ENCODE results near the gene DNAJC18. TPM values are rescaled to one million over a fixed set of nuclear protein-coding genes. Genes with fewer than 3 reads are reported as not detected.
"Not testable (repeated sequence)": the region's sequence is repeated elsewhere in the genome, so short reads cannot be mapped to it uniquely, and the experiment has no call there.

Gene DNAJC18
- total RNA-seq, 4 donors from 2014 or later, result 7.6 to 27.7 (median 14.5) TPM

DNA sequence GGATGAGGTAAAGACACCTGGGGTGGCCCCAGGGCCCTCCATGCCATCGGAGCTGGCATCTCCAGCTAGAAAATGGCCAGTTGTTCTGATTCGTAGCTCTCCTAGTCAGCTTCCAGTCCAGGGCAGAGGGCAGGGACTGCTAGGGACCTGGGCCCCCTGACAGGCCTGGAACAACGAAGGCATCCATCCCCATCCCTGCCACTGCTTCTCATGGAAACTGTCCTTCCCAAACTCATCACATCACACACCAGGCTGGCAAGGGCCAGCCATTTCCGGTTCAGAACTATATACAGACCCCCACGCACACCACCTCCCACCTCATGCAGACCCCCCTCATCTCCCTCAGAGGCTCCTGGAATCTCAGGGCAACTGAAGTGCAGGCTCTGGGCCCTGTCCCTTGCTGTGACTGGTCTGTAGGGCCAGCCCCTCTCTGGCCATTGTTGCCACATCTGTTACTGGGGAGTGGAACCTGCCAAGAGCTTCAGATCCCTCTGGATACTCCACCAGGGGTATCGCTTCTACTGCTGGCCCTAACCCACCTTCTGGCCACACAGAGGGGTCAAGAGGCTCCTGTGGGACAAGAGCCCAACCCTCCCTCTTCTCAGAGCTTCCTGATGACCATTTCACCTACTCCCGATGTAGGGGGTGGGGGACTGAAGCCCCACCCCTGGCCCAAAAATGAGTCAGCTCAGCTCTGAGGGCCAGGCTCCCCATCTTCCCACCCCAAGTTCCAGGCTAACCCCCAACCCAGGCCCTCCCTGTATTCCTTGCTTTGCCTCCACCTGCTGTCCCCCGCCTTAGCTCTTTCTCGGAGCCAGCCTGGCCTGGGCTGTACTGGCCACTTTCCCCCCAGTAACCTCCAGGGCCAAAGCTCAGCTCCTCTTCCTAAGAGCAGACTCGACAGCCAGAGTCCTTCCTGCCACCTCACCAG lies 48.4 kb downstream of the DNAJC18 start:
- peaks cover 0 to 66% (median 36%) of the 10 kb centered on the region in 3 donors for H3K4me1 ChIP-seq
- WGBS, 2 donors (ENCODE audit: low coverage in 1 of 2), result 69% methylated on average over 5 of the region's 10 CpGs; no CpG with 5 or more reads in 1 of the 2 donors

GRCh38 chr5:139389701-139390638 lies 49.4 kb downstream of the DNAJC18 start, which contains the start of gene MZB1:
TSS of gene MZB1 (minus strand) at chr5:139389913. CDS start at chr5:139389856, 57 bp downstream.
- no peak within 1 kb of the TSS for H3K4me3 ChIP-seq
- H3K27me3 ChIP-seq, result peaks cover 31% of the 10 kb centered on the region
- peaks cover 0 to 58% (median 27%) of the 10 kb centered on the region in 3 donors for H3K4me1 ChIP-seq
- TF ChIP-seq, protein P1, sequence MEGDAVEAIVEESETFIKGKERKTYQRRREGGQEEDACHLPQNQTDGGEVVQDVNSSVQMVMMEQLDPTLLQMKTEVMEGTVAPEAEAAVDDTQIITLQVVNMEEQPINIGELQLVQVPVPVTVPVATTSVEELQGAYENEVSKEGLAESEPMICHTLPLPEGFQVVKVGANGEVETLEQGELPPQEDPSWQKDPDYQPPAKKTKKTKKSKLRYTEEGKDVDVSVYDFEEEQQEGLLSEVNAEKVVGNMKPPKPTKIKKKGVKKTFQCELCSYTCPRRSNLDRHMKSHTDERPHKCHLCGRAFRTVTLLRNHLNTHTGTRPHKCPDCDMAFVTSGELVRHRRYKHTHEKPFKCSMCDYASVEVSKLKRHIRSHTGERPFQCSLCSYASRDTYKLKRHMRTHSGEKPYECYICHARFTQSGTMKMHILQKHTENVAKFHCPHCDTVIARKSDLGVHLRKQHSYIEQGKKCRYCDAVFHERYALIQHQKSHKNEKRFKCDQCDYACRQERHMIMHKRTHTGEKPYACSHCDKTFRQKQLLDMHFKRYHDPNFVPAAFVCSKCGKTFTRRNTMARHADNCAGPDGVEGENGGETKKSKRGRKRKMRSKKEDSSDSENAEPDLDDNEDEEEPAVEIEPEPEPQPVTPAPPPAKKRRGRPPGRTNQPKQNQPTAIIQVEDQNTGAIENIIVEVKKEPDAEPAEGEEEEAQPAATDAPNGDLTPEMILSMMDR (IDR thresholded peaks at IDR 0.05), result no peak
- no peak for TF ChIP-seq POLR2A (IDR thresholded peaks at IDR 0.05)
- no peak for TF ChIP-seq POLR2AphosphoS5 (IDR thresholded peaks at IDR 0.05)
- no peak for TF ChIP-seq EP300 (IDR thresholded peaks at IDR 0.05)
- ATAC-seq, result no peak
- H3K9me3 ChIP-seq, result no peaks in the 10 kb centered on the region
- WGBS, 2 donors (ENCODE audit: low coverage in 1 of 2), result 62 to 100% methylated on average over 1 to 6 of the region's 11 CpGs
- H3K27ac ChIP-seq, result peak within 1 kb of the TSS in 2 of 4 donors; percentile 6 to 55
- H3K36me3 ChIP-seq, result no peaks in the 10 kb centered on the region

More for the DNA sequence above, 48.4 kb downstream of the DNAJC18 start:
- H3K27ac ChIP-seq, result peak overlapping the region in 3 of 4 donors; percentile 43 to 55 (median 48)
- H3K27me3 ChIP-seq, result peaks cover 35% of the 10 kb centered on the region
- H3K9me3 ChIP-seq, result no peaks in the 10 kb centered on the region
- TF ChIP-seq POLR2AphosphoS5 (IDR thresholded peaks at IDR 0.05), result no peak
- TF ChIP-seq POLR2A (IDR thresholded peaks at IDR 0.05), result no peak
- TF ChIP-seq, protein P1 (IDR thresholded peaks at IDR 0.05), result no peak
- no peak for TF ChIP-seq EP300 (IDR thresholded peaks at IDR 0.05)
- H3K36me3 ChIP-seq, result no peaks in the 10 kb centered on the region
- no peak for ATAC-seq
- H3K4me3 ChIP-seq, result no peak overlapping the region

GRCh38 chr5:139388198-139388821 lies 51.0 kb downstream of the DNAJC18 start:
- H3K9me3 ChIP-seq, result no peaks in the 10 kb centered on the region
- TF ChIP-seq, protein P1 (IDR thresholded peaks at IDR 0.05), result no peak
- no peak for TF ChIP-seq EP300 (IDR thresholded peaks at IDR 0.05)
- TF ChIP-seq POLR2A (IDR thresholded peaks at IDR 0.05), result no peak
- no peak for TF ChIP-seq POLR2AphosphoS5 (IDR thresholded peaks at IDR 0.05)
- peaks cover 0 to 53% (median 30%) of the 10 kb centered on the region in 3 donors for H3K4me1 ChIP-seq
- no peak overlapping the region for H3K4me3 ChIP-seq
- WGBS, 2 donors (ENCODE audit: low coverage in 1 of 2), result 37% methylated on average over 2 of the region's 8 CpGs; no CpG with 5 or more reads in 1 of the 2 donors
- no peak for ATAC-seq
- H3K36me3 ChIP-seq, result no peaks in the 10 kb centered on the region
- H3K27ac ChIP-seq, result no peak overlapping the region
- H3K27me3 ChIP-seq, result peaks cover 14% of the 10 kb centered on the region

- no peak for ATAC-seq
- no CpG with 5 or more reads among the region's 10 CpGs for WGBS, 2 donors (ENCODE audit: low coverage in 1 of 2)
- Histone ChIP-seq H3K4me3 (no peak overlapping the region), H3K27ac (no peak overlapping the region), H3K4me1 (peaks cover 0 to 47% (median 28%) of the 10 kb centered on the region in 3 donors), H3K27me3 (peaks cover 8% of the 10 kb centered on the region), H3K9me3 (no peaks in the 10 kb centered on the region), H3K36me3 (no peaks in the 10 kb centered on the region)
- TF ChIP-seq POLR2A (IDR thresholded peaks at IDR 0.05), result no peak
- TF ChIP-seq, protein P1 (IDR thresholded peaks at IDR 0.05), result no peak
- TF ChIP-seq EP300 (IDR thresholded peaks at IDR 0.05), result no peak
- no peak for TF ChIP-seq POLR2AphosphoS5 (IDR thresholded peaks at IDR 0.05)
Observed at GRCh38 chr5:139387611-139388197, 51.6 kb downstream of the DNAJC18 start.

DNA sequence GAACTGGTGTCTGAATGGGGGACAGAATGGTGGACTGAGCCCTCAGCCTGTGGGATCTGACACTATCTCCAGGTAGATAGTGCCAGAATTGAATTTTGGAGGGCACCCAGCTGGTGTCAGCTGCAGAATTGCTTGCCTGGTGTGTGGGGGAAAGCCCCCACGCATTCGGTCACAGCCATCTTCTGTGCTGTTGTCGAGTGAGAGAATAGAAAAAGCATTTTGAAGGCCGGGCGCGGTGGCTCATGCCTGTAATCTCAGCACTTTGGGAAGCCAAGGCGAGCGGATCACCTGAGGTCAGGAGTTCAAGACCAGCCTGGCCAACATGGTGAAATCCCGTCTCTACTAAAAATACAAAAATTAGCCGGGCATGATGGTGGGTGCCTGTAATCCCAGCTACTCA lies 52.4 kb downstream of the DNAJC18 start:
- not testable (repeated sequence) for H3K9me3 ChIP-seq, ATAC-seq, H3K27ac ChIP-seq, H3K4me3 ChIP-seq, H3K36me3 ChIP-seq, H3K27me3 ChIP-seq
- peaks cover 0 to 40% (median 22%) of the 10 kb centered on the region in 3 donors for H3K4me1 ChIP-seq
- WGBS, 2 donors (ENCODE audit: low coverage in 1 of 2), result 96 to 98% methylated on average over 8 to 9 of the region's 10 CpGs

All from gastroesophageal sphincter (tissue), 4 donors.